Progenitor cell of endocrine pancreas (in vitro differentiated cells): ENCODE data around the gene OTOGL. TPM values are rescaled to one million over a fixed set of nuclear protein-coding genes. Genes with fewer than 3 reads are reported as not detected.
"Not testable (repeated sequence)": the region's sequence is repeated elsewhere in the genome, so short reads cannot be mapped to it uniquely, and the experiment has no call there.

Experiments
- DNase-seq: peaks from one replicate; pipeline ENCODE4 v3.0.0; 2021; ENCODE audit warnings: low spot score; ENCODE audit not compliant: unreplicated experiment
- H3K27ac Mint-ChIP-seq: 2 replicates; pipeline ENCODE4 v1.8.0; 2021; ENCODE audit warnings: mild to moderate bottlenecking, moderate library complexity, mixed read lengths
- H3K27me3 Mint-ChIP-seq: 2 replicates; pipeline ENCODE4 v1.8.0; 2021; ENCODE audit warnings: mixed read lengths
- H3K36me3 Mint-ChIP-seq: 2 replicates; pipeline ENCODE4 v1.8.0; 2022; ENCODE audit warnings: mixed read lengths; ENCODE audit not compliant: insufficient read depth
- H3K4me1 Mint-ChIP-seq: 2 replicates; pipeline ENCODE4 v1.8.0; 2021; ENCODE audit warnings: low read depth, mixed read lengths
- H3K4me3 Mint-ChIP-seq: 2 replicates; pipeline ENCODE4 v1.8.0; 2021; ENCODE audit warnings: low read depth, mild to moderate bottlenecking, moderate library complexity, mixed read lengths
- H3K9me3 Mint-ChIP-seq: 2 replicates; pipeline ENCODE4 v1.8.0; 2021; ENCODE audit warnings: low read depth, mixed read lengths
- CTCF ChIP-seq: fragments of 200-600 bp; sonication (generic); IDR thresholded peaks from one replicate; pipeline ENCODE4 v1.5.0; 2021; ENCODE audit warnings: antibody characterized with exemption, mild to moderate bottlenecking; ENCODE audit not compliant: unreplicated experiment
- total RNA-seq: library from RNA; stranded (reverse); gene quantifications from 2 replicates; pipeline ENCODE4 v1.2.1, GENCODE V29; 2021

The OTOGL gene
- total RNA-seq, 1 donor from 2014 or later, result 0.31 TPM

GRCh38 chr12:80068173-80068572 is 31.2 kb upstream of the OTOGL start:
- no peak for DNase-seq
- TF ChIP-seq CTCF, result no peak
- Mint-ChIP-seq H3K4me1 (no peaks in the 10 kb centered on the region), H3K4me3 (no peak overlapping the region), H3K36me3 (no peaks in the 10 kb centered on the region), H3K27me3 (no peaks in the 10 kb centered on the region), H3K9me3 (peaks cover 7% of the 10 kb centered on the region), H3K27ac (no peak overlapping the region)

- not testable (repeated sequence) for H3K4me3 Mint-ChIP-seq, DNase-seq, H3K27ac Mint-ChIP-seq, H3K4me1 Mint-ChIP-seq, H3K27me3 Mint-ChIP-seq, H3K36me3 Mint-ChIP-seq
- H3K9me3 Mint-ChIP-seq, result peaks cover 18% of the 10 kb centered on the region
Measured at GRCh38 chr12:80083892-80084614, 15.3 kb upstream of the OTOGL start.

- Mint-ChIP-seq H3K4me1 (no peaks in the 10 kb centered on the region), H3K9me3 (peaks cover 18% of the 10 kb centered on the region), H3K27me3 (no peaks in the 10 kb centered on the region), H3K4me3 (no peak overlapping the region), H3K27ac (no peak overlapping the region), H3K36me3 (peaks cover 6% of the 10 kb centered on the region)
- TF ChIP-seq CTCF, result no peak
- DNase-seq, result no peak
Measured at GRCh38 chr12:80086025-80086424, 13.3 kb upstream of the OTOGL start.

GRCh38 chr12:80087486-80088213 is 11.7 kb upstream of the OTOGL start:
- H3K27me3 Mint-ChIP-seq, result no peaks in the 10 kb centered on the region
- no peak overlapping the region for H3K27ac Mint-ChIP-seq
- no peak overlapping the region for H3K4me3 Mint-ChIP-seq

GRCh38 chr12:80100591-80100990 is 1.3 kb downstream of the OTOGL start:
- no peak for DNase-seq
- Mint-ChIP-seq H3K4me3 (no peak overlapping the region), H3K4me1 (peaks cover 1% of the 10 kb centered on the region), H3K27me3 (peaks cover 2% of the 10 kb centered on the region), H3K36me3 (no peaks in the 10 kb centered on the region), H3K27ac (no peak overlapping the region), H3K9me3 (no peaks in the 10 kb centered on the region)
- TF ChIP-seq CTCF, result no peak

More at GRCh38 chr12:80087486-80088213, 11.7 kb upstream of the OTOGL start:
- no peak for DNase-seq
- H3K36me3 Mint-ChIP-seq, result no peaks in the 10 kb centered on the region
- H3K9me3 Mint-ChIP-seq, result peaks cover 11% of the 10 kb centered on the region
- TF ChIP-seq CTCF, result no peak
- H3K4me1 Mint-ChIP-seq, result no peaks in the 10 kb centered on the region

- Mint-ChIP-seq H3K27ac (no peak overlapping the region), H3K4me1 (peaks cover 1% of the 10 kb centered on the region), H3K9me3 (no peaks in the 10 kb centered on the region), H3K27me3 (peaks cover 2% of the 10 kb centered on the region), H3K4me3 (no peak overlapping the region), H3K36me3 (no peaks in the 10 kb centered on the region)
- DNase-seq, result no peak
- TF ChIP-seq CTCF, result no peak
Measured at GRCh38 chr12:80101126-80101525, 1.8 kb downstream of the OTOGL start.
